NCI-H524 treated with DMSO at 0.1 percent for 48 hours (cell line): Measurements from ENCODE around the gene TMEM86A.

Experiments used
- DNase-seq: peaks from one replicate; lab custom pipeline; 2025; lab: John Stamatoyannopoulos, UW

The TMEM86A gene

GRCh38 chr11:18726040-18726439 is 27.5 kb downstream of the TMEM86A start, which contains the start of gene IGSF22:
Gene IGSF22 (minus strand): TSS chr11:18726188. CDS start chr11:18724236, 1,952 bp downstream.
- DNase-seq = no peak

GRCh38 chr11:18727479-18728236 is 29.1 kb downstream of the TMEM86A start:
- DNase-seq = no peak

- DNase-seq = no peak
These were observed 30.1 kb downstream of the TMEM86A start for GRCh38 chr11:18728658-18729057.

GRCh38 chr11:18729426-18729825 is 30.8 kb downstream of the TMEM86A start:
- no peak for DNase-seq

GRCh38 chr11:18730020-18730419 is 31.4 kb downstream of the TMEM86A start:
- DNase-seq = no peak

- no peak for DNase-seq
These were observed 32.9 kb downstream of the TMEM86A start for GRCh38 chr11:18731441-18731840.

GRCh38 chr11:18731949-18732821 is 33.6 kb downstream of the TMEM86A start:
- no peak for DNase-seq

- DNase-seq = no peak
These were observed 34.6 kb downstream of the TMEM86A start for GRCh38 chr11:18733202-18733601.

- DNase-seq = no peak
These were observed 38.1 kb downstream of the TMEM86A start for GRCh38 chr11:18736590-18737148.

- DNase-seq = no peak
These were observed 39.1 kb downstream of the TMEM86A start for GRCh38 chr11:18737642-18738041.

- DNase-seq = no peak
These were observed 41.1 kb downstream of the TMEM86A start for GRCh38 chr11:18739685-18740084.

- no peak for DNase-seq
These were observed 43.2 kb downstream of the TMEM86A start for GRCh38 chr11:18741783-18742182.

- no peak for DNase-seq
These were observed 44.8 kb downstream of the TMEM86A start for GRCh38 chr11:18743365-18743764.

GRCh38 chr11:18743900-18744514 is 45.4 kb downstream of the TMEM86A start:
- no peak for DNase-seq

- DNase-seq = no peak
These were observed 46.7 kb downstream of the TMEM86A start for GRCh38 chr11:18745251-18745650.

GRCh38 chr11:18748766-18749365 is 50.3 kb downstream of the TMEM86A start:
- no peak for DNase-seq

GRCh38 chr11:18749681-18750319 is 51.2 kb downstream of the TMEM86A start:
- no peak for DNase-seq

- DNase-seq = no peak
These were observed 52.4 kb downstream of the TMEM86A start for GRCh38 chr11:18750944-18751343.

- no peak for DNase-seq
These were observed 53.9 kb downstream of the TMEM86A start for GRCh38 chr11:18752502-18752901.

- no peak for DNase-seq
These were observed 55.7 kb downstream of the TMEM86A start for GRCh38 chr11:18754308-18754707.
